ENCODE results near the gene ADGRB3. TPM values are rescaled to one million over a fixed set of nuclear protein-coding genes. Genes with fewer than 3 reads are reported as not detected.

The ADGRB3 gene
- total and polyA plus RNA-seq, 4 donors = 0.21 to 2.3 (median 0.48) TPM

- WGBS = 67% methylated on average over 2 of the region's 2 CpGs
- TF ChIP-seq EGR1 (IDR thresholded peaks at IDR 0.05; ENCODE audit: low read depth in 2 of 2) (no peak), NR2F2 (IDR thresholded peaks at IDR 0.05) (peak; percentile 34)
- no peaks in the 10 kb centered on the region for H3K27me3 ChIP-seq (ENCODE audit: control insufficient read depth in 4 of 4, insufficient read depth in 4 of 4, low read length in 3 of 4)
- no peak overlapping the region for H3K4me3 ChIP-seq (ENCODE audit: low read depth in 1 of 3, low read length in 3 of 3)
- H3K9ac ChIP-seq (ENCODE audit: low read depth in 1 of 2, low read length in 2 of 2) = no peak overlapping the region
- no peak for DNase-seq (ENCODE audit: low spot score)
- no peak overlapping the region for H3K27ac ChIP-seq (ENCODE audit: low read depth in 1 of 2, low read length in 2 of 2)
- H3K36me3 ChIP-seq (ENCODE audit: control insufficient read depth in 4 of 4, insufficient read depth in 3 of 4, low read depth in 1 of 4, low read length in 3 of 4) = no peaks in the 10 kb centered on the region
- H3K4me1 ChIP-seq (ENCODE audit: control insufficient read depth in 4 of 4, insufficient read depth in 4 of 4, low read length in 3 of 4) = no peaks in the 10 kb centered on the region
- H3K9me3 ChIP-seq (ENCODE audit: control insufficient read depth in 4 of 4, low read length in 3 of 4) = no peaks in the 10 kb centered on the region
These were observed 16.2 kb downstream of the ADGRB3 start for GRCh38 chr6:68651011-68651985.

DNA sequence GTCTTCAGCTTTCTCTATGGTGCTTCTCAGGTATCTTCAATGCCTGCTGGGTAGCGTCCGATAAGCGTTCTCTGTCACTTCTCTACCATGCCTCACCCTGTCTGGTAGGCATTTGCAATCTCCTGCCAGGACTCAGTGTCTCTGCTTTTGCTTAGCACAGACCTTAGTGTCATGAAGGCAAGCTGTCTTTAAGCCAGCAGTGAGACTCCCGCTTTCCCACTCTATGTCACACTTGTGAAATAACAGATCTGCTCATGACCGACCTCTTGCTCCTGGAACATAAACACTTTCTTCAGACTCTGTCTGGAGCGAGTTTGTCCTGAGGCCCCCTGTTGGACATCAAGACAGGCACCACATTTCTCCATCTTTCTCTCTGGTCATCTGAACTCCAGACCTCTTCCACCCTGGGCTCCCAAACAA, 17.0 kb downstream of the ADGRB3 start:
- Histone ChIP-seq H3K4me1 (ENCODE audit: control insufficient read depth in 4 of 4, insufficient read depth in 4 of 4, low read length in 3 of 4) (no peaks in the 10 kb centered on the region), H3K27ac (ENCODE audit: low read depth in 1 of 2, low read length in 2 of 2) (no peak overlapping the region), H3K9me3 (ENCODE audit: control insufficient read depth in 4 of 4, low read length in 3 of 4) (no peaks in the 10 kb centered on the region), H3K4me3 (ENCODE audit: low read depth in 1 of 3, low read length in 3 of 3) (no peak overlapping the region), H3K36me3 (ENCODE audit: control insufficient read depth in 4 of 4, insufficient read depth in 3 of 4, low read depth in 1 of 4, low read length in 3 of 4) (no peaks in the 10 kb centered on the region), H3K27me3 (ENCODE audit: control insufficient read depth in 4 of 4, insufficient read depth in 4 of 4, low read length in 3 of 4) (no peaks in the 10 kb centered on the region), H3K9ac (ENCODE audit: low read depth in 1 of 2, low read length in 2 of 2) (no peak overlapping the region)
- TF ChIP-seq RXRA (IDR thresholded peaks at IDR 0.05) = peak in 1 of 2 donors; percentile 18
- TF ChIP-seq EGR1 (IDR thresholded peaks at IDR 0.05; ENCODE audit: low read depth in 2 of 2) = no peak
- peak; percentile 84 for TF ChIP-seq NR2F2 (IDR thresholded peaks at IDR 0.05)
- TF ChIP-seq RAD21 (IDR thresholded peaks at IDR 0.05) = peak in 1 of 2 donors; percentile 20
- no peak for DNase-seq (ENCODE audit: low spot score)
- 82% methylated on average over 6 of the region's 6 CpGs for WGBS

- no peak for TF ChIP-seq SP1 (IDR thresholded peaks at IDR 0.05)
- no peak for TF ChIP-seq EGR1 (IDR thresholded peaks at IDR 0.05; ENCODE audit: low read depth in 2 of 2)
- TF ChIP-seq HNF4A (conservative IDR thresholded peaks at IDR 0.05) = no peak
- no peak for TF ChIP-seq ZBTB33 (IDR thresholded peaks at IDR 0.05)
- no peak overlapping the region for H3K9ac ChIP-seq (ENCODE audit: low read depth in 1 of 2, low read length in 2 of 2)
- H3K27ac ChIP-seq (ENCODE audit: low read depth in 1 of 2, low read length in 2 of 2) = no peak overlapping the region
- WGBS = 63% methylated on average over 3 of the region's 3 CpGs
- no peaks in the 10 kb centered on the region for H3K36me3 ChIP-seq (ENCODE audit: control insufficient read depth in 4 of 4, insufficient read depth in 3 of 4, low read depth in 1 of 4, low read length in 3 of 4)
- H3K27me3 ChIP-seq (ENCODE audit: control insufficient read depth in 4 of 4, insufficient read depth in 4 of 4, low read length in 3 of 4) = no peaks in the 10 kb centered on the region
- no peak overlapping the region for H3K4me3 ChIP-seq (ENCODE audit: low read depth in 1 of 3, low read length in 3 of 3)
- no peaks in the 10 kb centered on the region for H3K4me1 ChIP-seq (ENCODE audit: control insufficient read depth in 4 of 4, insufficient read depth in 4 of 4, low read length in 3 of 4)
- H3K9me3 ChIP-seq (ENCODE audit: control insufficient read depth in 4 of 4, low read length in 3 of 4) = no peaks in the 10 kb centered on the region
- DNase-seq (ENCODE audit: low spot score) = no peak
These were observed 18.1 kb downstream of the ADGRB3 start for GRCh38 chr6:68653074-68653705.

GRCh38 chr6:68653706-68654089, 18.6 kb downstream of the ADGRB3 start:
- Histone ChIP-seq H3K9ac (ENCODE audit: low read depth in 1 of 2, low read length in 2 of 2) (no peak overlapping the region), H3K4me3 (ENCODE audit: low read depth in 1 of 3, low read length in 3 of 3) (no peak overlapping the region), H3K9me3 (ENCODE audit: control insufficient read depth in 4 of 4, low read length in 3 of 4) (no peaks in the 10 kb centered on the region), H3K36me3 (ENCODE audit: control insufficient read depth in 4 of 4, insufficient read depth in 3 of 4, low read depth in 1 of 4, low read length in 3 of 4) (no peaks in the 10 kb centered on the region), H3K4me1 (ENCODE audit: control insufficient read depth in 4 of 4, insufficient read depth in 4 of 4, low read length in 3 of 4) (no peaks in the 10 kb centered on the region), H3K27me3 (ENCODE audit: control insufficient read depth in 4 of 4, insufficient read depth in 4 of 4, low read length in 3 of 4) (no peaks in the 10 kb centered on the region), H3K27ac (ENCODE audit: low read depth in 1 of 2, low read length in 2 of 2) (no peak overlapping the region)
- no peak for TF ChIP-seq SP1 (IDR thresholded peaks at IDR 0.05)
- TF ChIP-seq, protein P1, sequence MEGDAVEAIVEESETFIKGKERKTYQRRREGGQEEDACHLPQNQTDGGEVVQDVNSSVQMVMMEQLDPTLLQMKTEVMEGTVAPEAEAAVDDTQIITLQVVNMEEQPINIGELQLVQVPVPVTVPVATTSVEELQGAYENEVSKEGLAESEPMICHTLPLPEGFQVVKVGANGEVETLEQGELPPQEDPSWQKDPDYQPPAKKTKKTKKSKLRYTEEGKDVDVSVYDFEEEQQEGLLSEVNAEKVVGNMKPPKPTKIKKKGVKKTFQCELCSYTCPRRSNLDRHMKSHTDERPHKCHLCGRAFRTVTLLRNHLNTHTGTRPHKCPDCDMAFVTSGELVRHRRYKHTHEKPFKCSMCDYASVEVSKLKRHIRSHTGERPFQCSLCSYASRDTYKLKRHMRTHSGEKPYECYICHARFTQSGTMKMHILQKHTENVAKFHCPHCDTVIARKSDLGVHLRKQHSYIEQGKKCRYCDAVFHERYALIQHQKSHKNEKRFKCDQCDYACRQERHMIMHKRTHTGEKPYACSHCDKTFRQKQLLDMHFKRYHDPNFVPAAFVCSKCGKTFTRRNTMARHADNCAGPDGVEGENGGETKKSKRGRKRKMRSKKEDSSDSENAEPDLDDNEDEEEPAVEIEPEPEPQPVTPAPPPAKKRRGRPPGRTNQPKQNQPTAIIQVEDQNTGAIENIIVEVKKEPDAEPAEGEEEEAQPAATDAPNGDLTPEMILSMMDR (IDR thresholded peaks at IDR 0.05; ENCODE audit: low read depth, low read length, missing input control) = no peak
- TF ChIP-seq FOXA1 (IDR thresholded peaks at IDR 0.05) = no peak
- no peak for TF ChIP-seq FOXA2 (IDR thresholded peaks at IDR 0.05)
- no peak for DNase-seq (ENCODE audit: low spot score)
- WGBS = 73% methylated on average over 2 of the region's 2 CpGs
